HepG2 (cell line): ENCODE data around the gene DDX49. TPM values are rescaled to one million over a fixed set of nuclear protein-coding genes. Genes with fewer than 3 reads are reported as not detected.
A peak's percentile ranks its signal among the peaks of the same experiment; 100 is the strongest.

ENCODE experiments used
- FOXK1 ChIP-seq: sonication (generic); formaldehyde crosslinking; IDR thresholded peaks from 2 replicates; pipeline ENCODE4 v1.4.0; 2020; ENCODE audit warnings: low read depth, missing genetic modification reagents, borderline replicate concordance
- FOXM1 ChIP-seq: sonication (generic); formaldehyde crosslinking; IDR thresholded peaks from 2 replicates; pipeline ENCODE4 v1.5.0; 2020; ENCODE audit warnings: missing genetic modification reagents
- GLI4 ChIP-seq: sonication (generic); formaldehyde crosslinking; IDR thresholded peaks from 2 replicates; pipeline ENCODE4 v1.5.1; 2020; ENCODE audit warnings: missing genetic modification reagents, mild to moderate bottlenecking, moderate library complexity, borderline replicate concordance
- HBP1 ChIP-seq: IDR thresholded peaks from 2 replicates; pipeline ENCODE4 v1.6.1; 2016; ENCODE audit warnings: low read depth, control low read depth
- KDM6A ChIP-seq: IDR thresholded peaks from 2 replicates; pipeline ENCODE4 v1.6.1; 2016; ENCODE audit warnings: low read depth
- KMT2A ChIP-seq: sonication (generic); formaldehyde crosslinking; IDR thresholded peaks from 2 replicates; pipeline ENCODE4 v1.4.0; 2020; ENCODE audit warnings: missing genetic modification reagents
- MAZ ChIP-seq, 2 experiments: sonication (generic) in 1 of 2; formaldehyde crosslinking in 1 of 2; IDR thresholded peaks; 2 replicates each; pipeline versions ENCODE4 v1.5.0 to v1.6.1; 2012 to 2020; ENCODE audit warnings: low read depth in 2 of 2, mild to moderate bottlenecking in 2 of 2, borderline replicate concordance in 1 of 2, improper control_type of control experiment in 1 of 2, low read length in 1 of 2, missing genetic modification reagents in 1 of 2, moderate library complexity in 1 of 2
- MED13 ChIP-seq: sonication (generic); formaldehyde crosslinking; IDR thresholded peaks from 2 replicates; pipeline ENCODE4 v1.5.0; 2020; ENCODE audit warnings: missing genetic modification reagents
- MTA1 ChIP-seq: sonication (generic); formaldehyde crosslinking; IDR thresholded peaks from 2 replicates; pipeline ENCODE4 v1.4.0; 2020; ENCODE audit warnings: missing genetic modification reagents, mild to moderate bottlenecking, borderline replicate concordance
- MYC ChIP-seq: sonication (generic); formaldehyde crosslinking; IDR thresholded peaks from 2 replicates; pipeline ENCODE4 v1.9.0; 2021; ENCODE audit warnings: missing genetic modification reagents, borderline replicate concordance
- NFE2L2 ChIP-seq: fragments of 150-350 bp; IDR thresholded peaks from 2 replicates; pipeline ENCODE4 v1.6.1; 2014; ENCODE audit warnings: low read length
- PHF8 ChIP-seq: sonication (generic); formaldehyde crosslinking; IDR thresholded peaks from 2 replicates; pipeline ENCODE4 v1.5.0; 2020; ENCODE audit warnings: missing genetic modification reagents
- PRMT3 ChIP-seq: sonication (generic); formaldehyde crosslinking; IDR thresholded peaks from 2 replicates; pipeline ENCODE4 v1.8.1; 2022; ENCODE audit warnings: low read depth, mild to moderate bottlenecking, moderate library complexity, missing genetic modification reagents, borderline replicate concordance
- RERE ChIP-seq: IDR thresholded peaks from 2 replicates; pipeline ENCODE4 v1.6.1; 2016; ENCODE audit warnings: low read depth, missing genetic modification reagents, missing compliant biosample characterization
- SATB2 ChIP-seq: sonication (generic); formaldehyde crosslinking; IDR thresholded peaks from 2 replicates; pipeline ENCODE4 v1.5.0; 2020; ENCODE audit warnings: missing genetic modification reagents
- SYNCRIP ChIP-seq: fragments of 200-400 bp; formaldehyde crosslinking; IDR thresholded peaks from 2 replicates; pipeline ENCODE4 v1.6.1; 2018; ENCODE audit warnings: mild to moderate bottlenecking, low read depth, low read length; ENCODE audit not compliant: insufficient read depth
- TBP ChIP-seq: sonication (generic); formaldehyde crosslinking; IDR thresholded peaks from 2 replicates; pipeline ENCODE4 v1.5.0; 2020; ENCODE audit warnings: missing genetic modification reagents
- TCF12 ChIP-seq, 2 experiments: fragments of 450-650 bp in 1 of 2; sonication (generic) in 1 of 2; formaldehyde crosslinking in 1 of 2; IDR thresholded peaks; 2 replicates each; pipeline versions ENCODE4 v1.6.1 to v1.8.0; 2017 to 2022; ENCODE audit warnings: antibody characterized with exemption in 1 of 2, mild to moderate bottlenecking in 1 of 2, missing genetic modification reagents in 1 of 2, moderate library complexity in 1 of 2
- ZBTB43 ChIP-seq: sonication (generic); formaldehyde crosslinking; conservative IDR thresholded peaks from 2 replicates; pipeline ENCODE4 v1.4.0; 2020; ENCODE audit warnings: missing genetic modification reagents
- ZKSCAN1 ChIP-seq: fragments of 150-350 bp; IDR thresholded peaks from 2 replicates; pipeline ENCODE4 v1.6.1; 2014; ENCODE audit warnings: low read length
- ZNF883 ChIP-seq: sonication (generic); formaldehyde crosslinking; IDR thresholded peaks from 2 replicates; pipeline ENCODE4 v1.5.1; 2020; ENCODE audit warnings: mild to moderate bottlenecking, missing genetic modification reagents; ENCODE audit errors: not compliant biosample characterization
- polyA plus RNA-seq, 8 experiments: library from polyadenylated mRNA; depleted of rRNA in 3 of 8; stranded (reverse) in 7 of 8; unstranded in 1 of 8; fragments of >200 nt; fragmentation: Illumina TruSeq in 4 of 8; extraction: Trizol in 4 of 8; gene quantifications; 2 replicates each; pipeline versions ENCODE4 v1.2.1 to v1.2.3, GENCODE V29; 2011 to 2016; ENCODE audit warnings: low read depth in 4 of 8, missing spikeins in 1 of 8, mixed read lengths in 1 of 8; ENCODE audit not compliant: insufficient read depth in 1 of 8
- total RNA-seq, 5 experiments: library from RNA; depleted of rRNA; stranded (reverse); fragments of >200 nt; fragmentation: Illumina TruSeq; extraction: Trizol; gene quantifications; 2 replicates each; pipeline ENCODE4 v1.2.3, GENCODE V29; 2016; ENCODE audit warnings: low read depth in 1 of 5

DDX49 gene
- total and polyA plus RNA-seq, 2 of the 13 experiments (the other 11 are each of a cell fraction or from before 2014, with no cell fraction given) = 27.0 to 46.2 TPM

GRCh38 chr19:18919086-18919899, at the start of gene DDX49, which contains the start of gene COPE (continued):
- TF ChIP-seq PRMT3 (CRISPR knock-in tag) = no peak
- no peak for TF ChIP-seq ZKSCAN1
- TF ChIP-seq HBP1 (CRISPR knock-in tag) = peak; percentile 51; the same call in 1 of the 2 replicates
- no peak for TF ChIP-seq MTA1 (CRISPR knock-in tag)
- TF ChIP-seq ZBTB43 (CRISPR knock-in tag) = no peak
- TF ChIP-seq RERE (CRISPR knock-in tag) = no peak
- TF ChIP-seq PHF8 (CRISPR knock-in tag) = peak; percentile 90
- no peak for TF ChIP-seq ZNF883
- TF ChIP-seq GLI4 (CRISPR knock-in tag) = 0 out of 2 replicates have a peak, but pooled peaks have one; percentile 8
- TF ChIP-seq KMT2A (CRISPR knock-in tag) = peak; percentile 44
- TF ChIP-seq TCF12 (IDR thresholded peaks at IDR 0.05) = no peak
- TF ChIP-seq TCF12 (CRISPR knock-in tag; IDR thresholded peaks at IDR 0.05) = no peak
- peak; percentile 98 for TF ChIP-seq FOXK1 (CRISPR knock-in tag)
- TF ChIP-seq TBP (CRISPR knock-in tag) = no peak
- TF ChIP-seq SYNCRIP = no peak
- no peak for TF ChIP-seq KDM6A
- TF ChIP-seq MAZ (IDR thresholded peaks at IDR 0.05; ENCODE audit: borderline replicate concordance, low read depth, low read length) = peak; percentile 63; the same call in 1 of the 2 replicates
- peak; percentile 80 for TF ChIP-seq MAZ (CRISPR knock-in tag; IDR thresholded peaks at IDR 0.05; ENCODE audit: low read depth)
- 0 out of 2 replicates have a peak, but pooled peaks have one; percentile 31 for TF ChIP-seq SATB2 (CRISPR knock-in tag)
- TF ChIP-seq MED13 (CRISPR knock-in tag) = peak; percentile 54; the same call in 1 of the 2 replicates
- TF ChIP-seq NFE2L2 = no peak
- peak; percentile 87; the same call in 1 of the 2 replicates for TF ChIP-seq MYC (CRISPR knock-in tag)
- TF ChIP-seq FOXM1 (CRISPR knock-in tag) = no peak
